Lung (tissue), 12 donors: ENCODE results near the gene NOL8. TPM values are rescaled to one million over a fixed set of nuclear protein-coding genes. Genes with fewer than 3 reads are reported as not detected.
A peak's percentile ranks its signal among the peaks of the same experiment; 100 is the strongest.

Experiments
- ATAC-seq: fragments of 200-7000 bp; cut with Tn5 transposase; one replicate; pipeline ENCODE4 v1.9.1; 2020; ENCODE audit warnings: moderate number of reproducible peaks; ENCODE audit not compliant: insufficient read depth, low FRiP score
- DNase-seq, 3 donors: peaks; one replicate each; pipeline ENCODE4 v3.0.0-alpha.2; 2013 to 2017
- H3K27ac ChIP-seq, 2 donors: one replicate each; pipeline ENCODE4 v1.5.1; 2013; ENCODE audit warnings: mild to moderate bottlenecking in 2 of 2, moderate library complexity in 2 of 2, control low read depth in 1 of 2, inconsistent platforms in 1 of 2, low read depth in 1 of 2, low read length in 1 of 2
- H3K27me3 ChIP-seq, 3 donors: one replicate each; pipeline ENCODE4 v1.5.1; 2013; ENCODE audit warnings: low read length in 2 of 3; ENCODE audit not compliant: control insufficient read depth in 3 of 3, insufficient read depth in 3 of 3
- H3K36me3 ChIP-seq, 4 donors: one replicate each; pipeline ENCODE4 v1.5.1; 2013; ENCODE audit warnings: low read length in 4 of 4, mild to moderate bottlenecking in 1 of 4, moderate library complexity in 1 of 4; ENCODE audit not compliant: control insufficient read depth in 4 of 4, insufficient read depth in 4 of 4
- H3K4me1 ChIP-seq, 5 donors: one replicate each; pipeline ENCODE4 v1.5.1; 2013; ENCODE audit warnings: low read length in 5 of 5, mild to moderate bottlenecking in 2 of 5, moderate library complexity in 1 of 5; ENCODE audit not compliant: control insufficient read depth in 5 of 5, insufficient read depth in 5 of 5
- H3K4me3 ChIP-seq: one replicate; pipeline ENCODE4 v1.5.1; 2013; ENCODE audit warnings: mild to moderate bottlenecking, control low read depth, moderate library complexity
- H3K9ac ChIP-seq, 2 donors: one replicate each; pipeline ENCODE4 v1.5.1; 2013; ENCODE audit warnings: low read length in 2 of 2, control low read depth in 1 of 2; ENCODE audit not compliant: insufficient read depth in 1 of 2
- H3K9me3 ChIP-seq, 4 donors: one replicate each; pipeline ENCODE4 v1.5.1; 2013; ENCODE audit warnings: low read length in 3 of 4, mild to moderate bottlenecking in 1 of 4, moderate library complexity in 1 of 4; ENCODE audit not compliant: control insufficient read depth in 4 of 4, insufficient read depth in 3 of 4
- WGBS, 2 donors: extraction: QIAGEN DNeasy Blood & Tissue Kit; methylation state at CpG; one replicate each; pipeline ENCODE4 v1.1.7; 2013; 5-methylcytosine and 5-hydroxymethylcytosine counted together
- polyA plus RNA-seq, 2 donors: library from polyadenylated mRNA; stranded (reverse); fragments of 200-250 nt; gene quantifications; one replicate each; pipeline ENCODE4 v1.2.1, GENCODE V29; 2013
- total RNA-seq, 2 donors: library from RNA; depleted of rRNA in 1 of 2; stranded (reverse); fragments of >200 nt in 1 of 2; gene quantifications; one replicate each; pipeline ENCODE4 v1.2.1, GENCODE V29; 2014 to 2021
- TF ChIP-seq, protein P1 (sequence below): IDR thresholded peaks from 2 replicates; pipeline ENCODE4 v1.5.1; 2012; ENCODE audit warnings: mild to moderate bottlenecking; ENCODE audit errors: control extremely low read depth, extremely low read depth
- donor health status: control.
- donor health status: control.
- donor health status: Bipolar disorder and iron deficiency.
- donor health status: healthy.
- donor health status: DM: yes; HTN: yes; CAD: no.

Gene NOL8
- total and polyA plus RNA-seq, 4 donors = 14.1 to 42.0 (median 26.3) TPM

DNA sequence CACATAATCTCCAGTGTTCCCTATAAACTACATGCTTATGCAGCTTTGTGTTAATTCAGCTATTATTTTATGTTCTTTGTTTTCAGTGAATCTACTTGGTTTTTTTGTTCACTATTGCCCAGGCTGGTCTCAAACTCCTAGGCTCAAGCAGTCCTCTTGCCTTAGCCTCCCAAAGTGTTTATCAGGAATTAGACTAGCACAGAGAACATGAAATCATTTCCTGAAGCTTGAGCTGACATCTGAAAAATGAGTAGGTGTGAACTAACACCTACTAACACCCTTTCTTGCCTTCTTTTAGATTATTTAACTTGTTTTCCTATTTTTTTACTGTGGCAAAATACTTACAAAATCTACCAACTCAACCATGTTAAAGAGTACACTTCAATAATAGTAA is 25.6 kb upstream of the NOL8 start:
- Histone ChIP-seq H3K9me3 (peaks cover 0 to 3% (median under 1%) of the 10 kb centered on the region in 4 donors), H3K36me3 (peaks cover 0 to 2% (median under 1%) of the 10 kb centered on the region in 4 donors), H3K4me1 (peaks cover 0 to 13% (median 0%) of the 10 kb centered on the region in 5 donors), H3K27ac (peak overlapping the region in 1 of 2 donors; percentile 53), H3K9ac (no peak overlapping the region), H3K4me3 (no peak overlapping the region), H3K27me3 (no peaks in the 10 kb centered on the region)
- DNase-seq = no peak
- TF ChIP-seq, protein P1, sequence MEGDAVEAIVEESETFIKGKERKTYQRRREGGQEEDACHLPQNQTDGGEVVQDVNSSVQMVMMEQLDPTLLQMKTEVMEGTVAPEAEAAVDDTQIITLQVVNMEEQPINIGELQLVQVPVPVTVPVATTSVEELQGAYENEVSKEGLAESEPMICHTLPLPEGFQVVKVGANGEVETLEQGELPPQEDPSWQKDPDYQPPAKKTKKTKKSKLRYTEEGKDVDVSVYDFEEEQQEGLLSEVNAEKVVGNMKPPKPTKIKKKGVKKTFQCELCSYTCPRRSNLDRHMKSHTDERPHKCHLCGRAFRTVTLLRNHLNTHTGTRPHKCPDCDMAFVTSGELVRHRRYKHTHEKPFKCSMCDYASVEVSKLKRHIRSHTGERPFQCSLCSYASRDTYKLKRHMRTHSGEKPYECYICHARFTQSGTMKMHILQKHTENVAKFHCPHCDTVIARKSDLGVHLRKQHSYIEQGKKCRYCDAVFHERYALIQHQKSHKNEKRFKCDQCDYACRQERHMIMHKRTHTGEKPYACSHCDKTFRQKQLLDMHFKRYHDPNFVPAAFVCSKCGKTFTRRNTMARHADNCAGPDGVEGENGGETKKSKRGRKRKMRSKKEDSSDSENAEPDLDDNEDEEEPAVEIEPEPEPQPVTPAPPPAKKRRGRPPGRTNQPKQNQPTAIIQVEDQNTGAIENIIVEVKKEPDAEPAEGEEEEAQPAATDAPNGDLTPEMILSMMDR = no peak
- no peak for ATAC-seq

DNA sequence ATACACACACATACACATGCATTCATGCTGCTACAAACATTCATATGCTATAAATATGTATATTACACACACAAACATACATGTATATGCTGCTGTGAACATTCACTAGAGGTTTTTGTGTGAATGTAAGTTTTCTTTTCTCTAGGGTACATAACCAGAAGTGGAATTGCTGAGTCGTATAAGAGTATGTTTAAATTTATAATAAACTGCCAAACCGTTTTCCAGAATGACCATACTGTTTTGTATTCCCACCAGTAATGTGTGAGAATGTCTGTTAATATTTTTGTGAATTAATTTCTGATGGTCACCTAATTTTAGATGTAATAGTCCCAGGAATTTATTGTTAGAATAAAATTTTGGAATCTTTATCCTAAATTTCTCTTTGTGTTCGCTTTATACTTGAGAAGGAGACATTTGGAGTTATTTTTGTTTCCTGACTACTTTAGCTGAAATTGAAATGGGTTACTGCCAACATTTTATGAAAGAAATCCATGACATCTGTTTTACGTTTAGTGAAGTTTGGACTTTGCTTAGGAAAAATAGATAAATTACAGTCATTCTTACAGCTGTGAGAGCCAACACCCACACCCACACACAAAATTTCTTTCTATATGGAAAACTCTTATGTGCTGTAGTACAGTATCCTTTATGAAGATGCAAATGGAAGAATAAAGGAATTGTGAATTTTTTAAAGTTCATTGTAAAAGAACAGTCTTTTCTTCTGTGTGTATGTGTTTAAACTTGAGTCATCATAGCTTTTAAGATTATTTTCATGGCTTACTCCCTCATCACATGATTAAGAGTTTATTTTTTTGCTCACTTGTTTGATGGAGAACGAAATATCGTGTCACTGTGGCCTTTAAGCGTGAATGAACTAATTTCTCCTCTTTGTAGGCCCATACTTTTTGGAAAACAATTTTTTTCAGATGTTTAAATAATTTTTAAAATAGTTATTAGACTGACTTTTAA is 24.9 kb upstream of the NOL8 start:
- no peaks in the 10 kb centered on the region for H3K27me3 ChIP-seq
- no peak for ATAC-seq
- DNase-seq = peak in 2 of 3 donors; percentile 87 to 91
- WGBS, 2 donors = 67 to 79% methylated on average over 7 of the region's 7 CpGs
- peak overlapping the region in 1 of 2 donors; percentile 65 for H3K9ac ChIP-seq
- H3K4me1 ChIP-seq = peaks cover 0 to 13% (median 0%) of the 10 kb centered on the region in 5 donors
- TF ChIP-seq, protein P1 = no peak
- peaks cover 0 to 2% (median under 1%) of the 10 kb centered on the region in 4 donors for H3K36me3 ChIP-seq
- H3K9me3 ChIP-seq = peaks cover 0 to 3% (median under 1%) of the 10 kb centered on the region in 4 donors
- H3K4me3 ChIP-seq = no peak overlapping the region
- peak overlapping the region in 1 of 2 donors; percentile 53 for H3K27ac ChIP-seq

DNA sequence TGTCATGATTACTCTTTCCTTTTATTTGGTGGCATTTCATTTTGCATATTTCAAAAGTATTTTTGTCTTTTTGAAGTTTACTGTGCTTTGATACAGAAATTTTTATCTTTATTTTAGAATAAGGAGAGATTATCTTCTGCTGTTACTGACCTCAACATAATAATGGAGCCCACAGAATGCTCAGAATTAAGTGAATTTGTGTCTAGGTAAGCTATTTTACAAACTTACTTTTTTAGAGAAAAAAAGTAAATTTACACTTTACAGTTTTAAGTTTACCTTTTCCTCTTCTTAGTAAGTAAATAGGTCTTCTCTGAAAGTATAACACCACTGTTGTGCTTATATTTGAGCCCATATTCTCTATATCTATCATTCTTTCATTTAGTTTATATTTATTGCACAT is 20.4 kb upstream of the NOL8 start:
- Histone ChIP-seq H3K9ac (no peak overlapping the region), H3K27me3 (no peaks in the 10 kb centered on the region), H3K9me3 (no peaks in the 10 kb centered on the region), H3K36me3 (peaks cover 0 to 2% (median 0%) of the 10 kb centered on the region in 4 donors), H3K4me3 (no peak overlapping the region), H3K4me1 (peaks cover 0 to 10% (median 0%) of the 10 kb centered on the region in 5 donors), H3K27ac (no peak overlapping the region)
- no peak for ATAC-seq
- TF ChIP-seq, protein P1 = no peak
- no peak for DNase-seq
